Activated B cell treated with CpG ODN at 0.5 μM for 24 hours (primary cell): Measurements from ENCODE around the gene HAT1. TPM values are rescaled to one million over a fixed set of nuclear protein-coding genes. Genes with fewer than 3 reads are reported as not detected.

Experiments
- ATAC-seq: fragments of 200-7000 bp; cut with Tn5 transposase; one replicate; pipeline ENCODE4 v1.10.0; 2021; ENCODE audit warnings: low read depth, mild to moderate bottlenecking, moderate library complexity
- CTCF ChIA-PET: fragments of 350-600 bp; sonication (Branson Sonifier 250); formaldehyde crosslinking; loops from one replicate; lab custom pipeline; 2021; ENCODE audit warnings: antibody characterized with exemption; lab: Charles Lee
- POLR2A ChIA-PET: fragments of 350-600 bp; sonication (Branson Sonifier 250); formaldehyde crosslinking; loops from one replicate; lab custom pipeline; 2021; ENCODE audit warnings: antibody characterized with exemption; lab: Charles Lee
- DNase-seq: peaks from one replicate; pipeline ENCODE4 v3.0.0; 2022
- H3K27ac Mint-ChIP-seq: one replicate; pipeline ENCODE4 v1.8.0; 2020; ENCODE audit warnings: mixed read lengths
- H3K27me3 Mint-ChIP-seq: one replicate; pipeline ENCODE4 v1.8.0; 2021; ENCODE audit warnings: mixed read lengths
- H3K36me3 Mint-ChIP-seq: one replicate; pipeline ENCODE4 v1.8.0; 2021; ENCODE audit warnings: low read depth, mixed read lengths
- H3K4me1 Mint-ChIP-seq: one replicate; pipeline ENCODE4 v1.8.0; 2021; ENCODE audit warnings: mixed read lengths
- H3K4me3 Mint-ChIP-seq: one replicate; pipeline ENCODE4 v1.8.0; 2020; ENCODE audit warnings: mild to moderate bottlenecking, mixed read lengths
- H3K9me3 Mint-ChIP-seq: one replicate; pipeline ENCODE4 v1.8.0; 2020; ENCODE audit warnings: mixed read lengths
- CTCF ChIP-seq: fragments of 200-600 bp; IDR thresholded peaks from one replicate; pipeline ENCODE4 v1.8.0; 2022; ENCODE audit warnings: antibody characterized with exemption, mild to moderate bottlenecking
- intact Hi-C: fragments of 100-400 bp; cut with micrococcal nuclease; formaldehyde crosslinking; loops from one replicate; pipeline ENCODE4 v1.15.1; 2024
- total RNA-seq: library from RNA; stranded (reverse); gene quantifications from 2 replicates; pipeline ENCODE4 v1.2.3, GENCODE V29; 2022

Gene HAT1
- total RNA-seq, 1 donor from 2014 or later: 36.2 TPM

GRCh38 chr2:171902840-171903420 lies 19.3 kb upstream of the HAT1 start:
- CTCF ChIA-PET: no interaction called here
- ATAC-seq: no peak
- TF ChIP-seq CTCF: no peak
- peaks cover 5% of the 10 kb centered on the region for H3K4me1 Mint-ChIP-seq
- H3K36me3 Mint-ChIP-seq: no peaks in the 10 kb centered on the region
- intact Hi-C loops: no loop called here
- no peak for DNase-seq
- no peak overlapping the region for H3K27ac Mint-ChIP-seq
- H3K27me3 Mint-ChIP-seq: peaks cover 2% of the 10 kb centered on the region
- POLR2A ChIA-PET: interaction anchor here (1.0 kb wide), 1 partner anchor 9 kb away, joined by 3 read pairs; the partner anchor contains the start of gene SLC25A12
- H3K9me3 Mint-ChIP-seq: no peaks in the 10 kb centered on the region
- no peak overlapping the region for H3K4me3 Mint-ChIP-seq

- ATAC-seq: no peak
- H3K27ac Mint-ChIP-seq: no peak overlapping the region
- TF ChIP-seq CTCF: no peak
- DNase-seq: no peak
- no peak overlapping the region for H3K4me3 Mint-ChIP-seq
- ChIA-PET POLR2A (no interaction called here), CTCF (no interaction called here)
- H3K4me1 Mint-ChIP-seq: no peaks in the 10 kb centered on the region
- H3K27me3 Mint-ChIP-seq: peaks cover 2% of the 10 kb centered on the region
- no peaks in the 10 kb centered on the region for H3K9me3 Mint-ChIP-seq
- no peaks in the 10 kb centered on the region for H3K36me3 Mint-ChIP-seq
- intact Hi-C loops: no loop called here
Observed at GRCh38 chr2:171908235-171908634, 14.0 kb upstream of the HAT1 start.

- TF ChIP-seq CTCF: no peak
- no peak overlapping the region for H3K27ac Mint-ChIP-seq
- H3K4me3 Mint-ChIP-seq: no peak overlapping the region
- ChIA-PET POLR2A (interaction anchor here (0.7 kb wide), 1 partner anchor 16 kb away, joined by 5 read pairs; no protein-coding TSS in a partner anchor), CTCF (no interaction called here)
- H3K4me1 Mint-ChIP-seq: no peaks in the 10 kb centered on the region
- no peaks in the 10 kb centered on the region for H3K9me3 Mint-ChIP-seq
- intact Hi-C loops: no loop called here
- no peaks in the 10 kb centered on the region for H3K27me3 Mint-ChIP-seq
- ATAC-seq (no peak), DNase-seq (no peak)
- H3K36me3 Mint-ChIP-seq: no peaks in the 10 kb centered on the region
Observed at GRCh38 chr2:171909266-171909665, 13.0 kb upstream of the HAT1 start.

GRCh38 chr2:171910494-171910893 lies 11.8 kb upstream of the HAT1 start:
- ATAC-seq (no peak), DNase-seq (no peak)
- Mint-ChIP-seq H3K4me1 (no peaks in the 10 kb centered on the region), H3K27me3 (no peaks in the 10 kb centered on the region), H3K4me3 (no peak overlapping the region), H3K9me3 (no peaks in the 10 kb centered on the region), H3K27ac (no peak overlapping the region), H3K36me3 (no peaks in the 10 kb centered on the region)
- POLR2A ChIA-PET: no interaction called here
- no peak for TF ChIP-seq CTCF
- CTCF ChIA-PET: no interaction called here
- intact Hi-C loops: no loop called here

- ATAC-seq (no peak), DNase-seq (no peak)
- intact Hi-C loops: no loop called here
- Mint-ChIP-seq H3K27me3 (no peaks in the 10 kb centered on the region), H3K36me3 (no peaks in the 10 kb centered on the region), H3K4me3 (no peak overlapping the region), H3K4me1 (no peaks in the 10 kb centered on the region), H3K9me3 (no peaks in the 10 kb centered on the region), H3K27ac (no peak overlapping the region)
- ChIA-PET CTCF (no interaction called here), POLR2A (no interaction called here)
- TF ChIP-seq CTCF: no peak
Observed at GRCh38 chr2:171913517-171913916, 8.7 kb upstream of the HAT1 start.
